H1 (cell line): ENCODE measurements around the gene APP. TPM values are rescaled to one million over a fixed set of nuclear protein-coding genes. Genes with fewer than 3 reads are reported as not detected.

Experiments used
- CTCF ChIA-PET: fragments of 300-600 bp; sonication (Branson Sonifier 250); formaldehyde crosslinking; loops from one replicate; lab custom pipeline; 2021; ENCODE audit not compliant: partially characterized antibody; lab: Charles Lee
- POLR2A ChIA-PET: fragments of 300-600 bp; sonication (Branson Sonifier 250); formaldehyde crosslinking; loops from one replicate; lab custom pipeline; 2021; ENCODE audit warnings: inconsistent platforms; ENCODE audit not compliant: partially characterized antibody; lab: Charles Lee
- DNase-seq, 2 experiments: peaks; one replicate each; pipeline versions ENCODE4 v3.0.0 to v3.0.0-alpha.2; 2010 to 2022; ENCODE audit warnings: low spot score in 2 of 2, low read depth in 1 of 2, mixed read lengths in 1 of 2
- FAIRE-seq: peaks from 2 replicates; lab custom pipeline; 2011; peaks lifted over from hg19 to GRCh38; lab: Jason Lieb, UNC
- H2AFZ ChIP-seq: 2 replicates; pipeline ENCODE4 v1.8.1; 2012; ENCODE audit warnings: low read length, inconsistent platforms
- H2AK5ac ChIP-seq: 2 replicates; pipeline ENCODE4 v1.6.1; 2013; ENCODE audit warnings: low read depth, low read length
- H2BK120ac ChIP-seq: replicated peaks from 2 replicates; pipeline ENCODE3; 2013; ENCODE audit warnings: low read depth, low read length, inconsistent platforms
- H2BK12ac ChIP-seq: 2 replicates; pipeline ENCODE4 v1.6.1; 2013; ENCODE audit warnings: low read depth, low read length
- H2BK15ac ChIP-seq: 2 replicates; pipeline ENCODE4 v1.6.1; 2013; ENCODE audit warnings: low read length
- H2BK20ac ChIP-seq: 2 replicates; pipeline ENCODE4 v1.6.1; 2013; ENCODE audit warnings: low read length
- H2BK5ac ChIP-seq: 2 replicates; pipeline ENCODE4 v1.6.1; 2013; ENCODE audit warnings: low read depth, low read length
- H3K14ac ChIP-seq: 2 replicates; pipeline ENCODE4 v1.6.1; 2013; ENCODE audit warnings: inconsistent platforms; ENCODE audit not compliant: insufficient read length
- H3K18ac ChIP-seq: 2 replicates; pipeline ENCODE4 v1.6.1; 2013; ENCODE audit warnings: low read length; ENCODE audit errors: extremely low read depth
- H3K23ac ChIP-seq: 2 replicates; pipeline ENCODE4 v1.6.1; 2013; ENCODE audit warnings: inconsistent platforms; ENCODE audit not compliant: insufficient read length
- H3K23me2 ChIP-seq: 2 replicates; pipeline ENCODE4 v1.6.1; 2013; ENCODE audit warnings: low read depth, low read length
- H3K27ac ChIP-seq: 2 replicates; pipeline ENCODE4 v1.6.1; 2011; ENCODE audit warnings: low read depth, low read length, inconsistent platforms
- H3K27me3 ChIP-seq, 4 experiments: replicated peaks in 1 of 4; 1 replicate in 1 of 4; 2 replicates in 3 of 4; pipeline versions ENCODE4 v1.6.1 to v1.8.1; 2011 to 2013; ENCODE audit warnings: low read length in 3 of 4, mild to moderate bottlenecking in 3 of 4, inconsistent platforms in 2 of 4, mixed read lengths in 2 of 4, moderate library complexity in 1 of 4; ENCODE audit not compliant: control insufficient read depth in 3 of 4, insufficient read depth in 3 of 4; ENCODE audit errors: extremely low read depth in 1 of 4
- H3K36me3 ChIP-seq, 4 experiments: 2 replicates each; pipeline versions ENCODE4 v1.6.1 to v1.8.1; 2011 to 2013; ENCODE audit warnings: mild to moderate bottlenecking in 4 of 4, low read length in 3 of 4, moderate library complexity in 2 of 4, control low read depth in 1 of 4, inconsistent platforms in 1 of 4; ENCODE audit not compliant: insufficient read depth in 4 of 4, control insufficient read depth in 2 of 4
- H3K4ac ChIP-seq: replicated peaks from 2 replicates; pipeline ENCODE3; 2013; ENCODE audit warnings: low read length, low read depth, mixed read lengths, inconsistent platforms; ENCODE audit not compliant: insufficient read length
- H3K4me1 ChIP-seq, 4 experiments: replicated peaks in 1 of 4; 1 replicate in 1 of 4; 2 replicates in 3 of 4; pipeline versions ENCODE4 v1.6.1 to v1.8.1; 2011 to 2013; ENCODE audit warnings: low read length in 3 of 4, inconsistent platforms in 2 of 4, mixed read lengths in 1 of 4; ENCODE audit not compliant: insufficient read depth in 4 of 4, control insufficient read depth in 3 of 4
- H3K4me2 ChIP-seq, 2 experiments: 2 replicates each; pipeline versions ENCODE4 v1.6.1 to v1.8.1; 2011 to 2013; ENCODE audit warnings: low read depth in 2 of 2, low read length in 2 of 2, control low read depth in 1 of 2, inconsistent platforms in 1 of 2, mild to moderate bottlenecking in 1 of 2; ENCODE audit not compliant: insufficient read depth in 1 of 2
- H3K4me3 ChIP-seq, 4 experiments: fragments of 200-600, 300-600 bp in 1 of 4; sonication (generic), shearing (Covaris generic), sonication (Bioruptor Twin) in 1 of 4; 2 replicates each; pipeline versions ENCODE4 v1.5.1 to v1.8.1; 2011 to 2016; ENCODE audit warnings: low read length in 4 of 4, low read depth in 3 of 4, control low read depth in 2 of 4, inconsistent platforms in 2 of 4, mild to moderate bottlenecking in 2 of 4, mixed read lengths in 1 of 4, moderate library complexity in 1 of 4; ENCODE audit not compliant: insufficient read depth in 2 of 4; ENCODE audit errors: extremely low read depth in 1 of 4
- H3K56ac ChIP-seq: replicated peaks from 2 replicates; pipeline ENCODE3; 2013; ENCODE audit warnings: low read depth, mild to moderate bottlenecking, mixed read lengths, low read length, inconsistent platforms; ENCODE audit not compliant: insufficient read length
- H3K79me1 ChIP-seq: 2 replicates; pipeline ENCODE4 v1.6.1; 2013; ENCODE audit warnings: low read depth, low read length, control low read depth
- H3K79me2 ChIP-seq, 2 experiments: 2 replicates each; pipeline versions ENCODE4 v1.6.1 to v1.8.1; 2012 to 2013; ENCODE audit warnings: low read length in 2 of 2, mild to moderate bottlenecking in 2 of 2, inconsistent platforms in 1 of 2; ENCODE audit not compliant: insufficient read depth in 2 of 2, control insufficient read depth in 1 of 2
- H3K9ac ChIP-seq, 4 experiments: replicated peaks in 1 of 4; 1 replicate in 1 of 4; 2 replicates in 3 of 4; pipeline versions ENCODE4 v1.6.1 to v1.8.1; 2011 to 2013; ENCODE audit warnings: low read depth in 3 of 4, low read length in 3 of 4, control low read depth in 2 of 4, mild to moderate bottlenecking in 2 of 4, moderate library complexity in 2 of 4, inconsistent platforms in 1 of 4; ENCODE audit errors: extremely low read depth in 1 of 4
- H3K9me3 ChIP-seq, 2 experiments: 2 replicates each; pipeline versions ENCODE4 v1.6.1 to v1.8.1; 2012 to 2013; ENCODE audit warnings: mild to moderate bottlenecking in 2 of 2, moderate library complexity in 2 of 2, control low read depth in 1 of 2, inconsistent platforms in 1 of 2, low read depth in 1 of 2, low read length in 1 of 2, mixed read lengths in 1 of 2; ENCODE audit not compliant: insufficient read depth in 2 of 2
- H4K20me1 ChIP-seq, 2 experiments: replicated peaks in 1 of 2; 2 replicates each; pipeline versions ENCODE3 to v1.8.1; 2011 to 2013; ENCODE audit warnings: inconsistent platforms in 2 of 2, low read length in 2 of 2, mild to moderate bottlenecking in 1 of 2; ENCODE audit not compliant: insufficient read depth in 2 of 2, control insufficient read depth in 1 of 2
- H4K5ac ChIP-seq: 2 replicates; pipeline ENCODE4 v1.6.1; 2013; ENCODE audit warnings: low read length, low read depth, mixed read lengths, inconsistent platforms; ENCODE audit not compliant: insufficient read length
- H4K8ac ChIP-seq: 2 replicates; pipeline ENCODE4 v1.8.0; 2013; ENCODE audit warnings: mild to moderate bottlenecking, moderate library complexity, low read length, inconsistent platforms; ENCODE audit not compliant: insufficient read depth; ENCODE audit errors: extremely low read depth
- H4K91ac ChIP-seq: replicated peaks from 2 replicates; pipeline ENCODE3; 2013; ENCODE audit warnings: low read length, mixed read lengths, inconsistent platforms; ENCODE audit not compliant: insufficient read length
- ASH2L ChIP-seq: fragments of 200-600, 300-600 bp; sonication (generic); IDR thresholded peaks from one replicate; pipeline ENCODE4 v1.7.1; 2017; ENCODE audit warnings: low read length
- BCL11A ChIP-seq, 2 experiments: IDR thresholded peaks; one replicate each; pipeline ENCODE4 v1.6.1; 2011; ENCODE audit warnings: low read depth in 2 of 2, low read length in 2 of 2, mild to moderate bottlenecking in 2 of 2
- CHD1 ChIP-seq: IDR thresholded peaks from 2 replicates; pipeline ENCODE4 v1.6.1; 2012; ENCODE audit warnings: low read depth, low read length, improper control_type of control experiment
- FOSL1 ChIP-seq: IDR thresholded peaks from 2 replicates; pipeline ENCODE4 v1.6.1; 2011; ENCODE audit warnings: mild to moderate bottlenecking, low read depth, low read length, moderate library complexity; ENCODE audit not compliant: insufficient read depth
- GABPA ChIP-seq: IDR thresholded peaks from 2 replicates; pipeline ENCODE4 v1.6.1; 2011; ENCODE audit warnings: mild to moderate bottlenecking, low read length, moderate library complexity, borderline replicate concordance; ENCODE audit not compliant: insufficient read depth
- JUND ChIP-seq: IDR thresholded peaks from 2 replicates; pipeline ENCODE4 v1.6.1; 2011; ENCODE audit warnings: mild to moderate bottlenecking, improper control_type of control experiment, low read length
- NANOG ChIP-seq: IDR thresholded peaks from 2 replicates; pipeline ENCODE4 v1.6.1; 2011; ENCODE audit warnings: low read length, low read depth, mild to moderate bottlenecking, inconsistent platforms; ENCODE audit not compliant: insufficient read depth, poor library complexity, severe bottlenecking
- PHF8 ChIP-seq: fragments of 200-600 bp; sonication (generic); conservative IDR thresholded peaks from 2 replicates; pipeline ENCODE4 v1.7.1; 2012; ENCODE audit warnings: low read depth, mild to moderate bottlenecking, inconsistent platforms, low read length, moderate library complexity
- RBBP5 ChIP-seq: IDR thresholded peaks from 2 replicates; pipeline ENCODE4 v1.7.1; 2012; ENCODE audit warnings: low read depth, mild to moderate bottlenecking, inconsistent platforms, low read length, moderate library complexity, borderline replicate concordance
- SAP30 ChIP-seq: fragments of 300-600 bp; sonication (generic); IDR thresholded peaks from 2 replicates; pipeline ENCODE4 v1.7.1; 2012; ENCODE audit warnings: low read length, moderate library complexity, mild to moderate bottlenecking, inconsistent platforms; ENCODE audit not compliant: insufficient read depth, insufficient replicate concordance
- SRF ChIP-seq: IDR thresholded peaks from 2 replicates; pipeline ENCODE4 v1.6.1; 2011; ENCODE audit warnings: mild to moderate bottlenecking, low read depth, low read length, moderate library complexity
- YY1 ChIP-seq: IDR thresholded peaks from 2 replicates; pipeline ENCODE4 v1.6.1; 2011; ENCODE audit warnings: low read depth, mild to moderate bottlenecking, low read length
- WGBS, 2 experiments: shearing (Covaris generic) in 1 of 2; methylation state at CpG; one replicate each; pipeline versions ENCODE4 v1.1.6 to v1.1.7; 2013 to 2015; ENCODE audit warnings: low lambda C conversion rate in 2 of 2, mixed read lengths in 2 of 2, inconsistent platforms in 1 of 2, low coverage in 1 of 2, missing lambda C conversion rate in 1 of 2; ENCODE audit not compliant: insufficient replicate concordance in 2 of 2, insufficient coverage in 1 of 2, insufficient read length in 1 of 2; ENCODE audit errors: extremely low coverage in 1 of 2, missing lambda C conversion rate in 1 of 2; 5-methylcytosine and 5-hydroxymethylcytosine counted together
- polyA plus RNA-seq, 7 experiments: library from polyadenylated mRNA; depleted of rRNA in 3 of 7; stranded (reverse) in 5 of 7; unstranded in 2 of 7; fragments of >200 nt in 5 of 7; fragments of 200-250 nt in 2 of 7; gene quantifications; 1 replicate in 5 of 7; 2 replicates in 1 of 7; 4 replicates in 1 of 7; pipeline versions ENCODE4 v1.2.1 to v1.2.3, GENCODE V29; 2011 to 2013; ENCODE audit warnings: missing spikeins in 2 of 7, mixed read lengths in 2 of 7
- total RNA-seq: library from RNA; stranded (reverse); fragmentation: NEBNext Ultra II Directional; extraction: Animal tissue kit (Norgen Biotek cat#: 25700); gene quantifications from 2 replicates; pipeline ENCODE4 v1.2.1, GENCODE V29; 2021

The APP gene
- total and polyA plus RNA-seq, 2 of the 8 experiments (the other 6 are each of a cell fraction or from before 2014, with no cell fraction given), result 375 to 551 TPM

GRCh38 chr21:26027696-26028095 lies 142.9 kb downstream of the APP start:
- Histone ChIP-seq H2BK15ac (no peak overlapping the region), H2AK5ac (no peak overlapping the region), H4K5ac (no peak overlapping the region), H3K4me2 (no peak overlapping the region), H3K4me1 (peaks cover 0 to 9% (median 5%) of the 10 kb centered on the region in 4 experiments; a peak in 2 of 7 replicates), H3K56ac (no peak overlapping the region), H3K4ac (no peak overlapping the region), H2BK5ac (no peak overlapping the region), H4K20me1 (peaks cover 3 to 4% of the 10 kb centered on the region in 2 experiments), H3K27ac (no peak overlapping the region), H3K14ac (no peak overlapping the region), H3K4me3 (no peak overlapping the region), H4K8ac (no peak overlapping the region), H2AFZ (no peak overlapping the region), H3K9me3 (no peaks in the 10 kb centered on the region), H3K23me2 (no peaks in the 10 kb centered on the region), H3K36me3 (peaks cover 0 to under 1% (median 0%) of the 10 kb centered on the region in 4 experiments; a peak in 3 of 8 replicates), H3K79me2 (peaks cover 0 to 88% of the 10 kb centered on the region in 2 experiments; a peak in 2 of 4 replicates), H2BK20ac (no peak overlapping the region), H3K9ac (no peak overlapping the region), H3K27me3 (no peaks in the 10 kb centered on the region), H3K23ac (no peak overlapping the region), H2BK120ac (no peak overlapping the region), H4K91ac (no peak overlapping the region), H3K18ac (no peak overlapping the region), H3K79me1 (peaks cover 11% of the 10 kb centered on the region; the same call in 1 of the 2 replicates), H2BK12ac (no peak overlapping the region)
- WGBS, 2 experiments, result 90% methylated on average over 8 of the region's 8 CpGs; no CpG with 5 or more reads in 1 of the 2 experiments
- FAIRE-seq (no peak), DNase-seq (no peak)
- ChIA-PET POLR2A (interaction anchor here (0.6 kb wide), 1 partner anchor 131 kb away, joined by 5 read pairs; no protein-coding TSS in a partner anchor), CTCF (no interaction called here)
- TF ChIP-seq NANOG, result no peak
- no peak for TF ChIP-seq GABPA
- TF ChIP-seq ASH2L, result no peak
- no peak for TF ChIP-seq FOSL1
- TF ChIP-seq CHD1, result no peak
- no peak for TF ChIP-seq RBBP5
- TF ChIP-seq JUND, result no peak
- no peak for TF ChIP-seq SRF
- no peak for TF ChIP-seq PHF8
- no peak for TF ChIP-seq YY1
- TF ChIP-seq BCL11A (IDR thresholded peaks at IDR 0.05; ENCODE audit: low read depth in 2 of 2, low read length in 2 of 2), result no peak
- no peak for TF ChIP-seq SAP30
